HG03103 (cell line): Measurements from ENCODE around the gene ZNF618.
"Not testable (repeated sequence)": the region's sequence is repeated elsewhere in the genome, so short reads cannot be mapped to it uniquely, and the experiment has no call there.

Experiments used
- ATAC-seq: cut with Tn5 transposase; IDR thresholded peaks from one replicate; pipeline ENCODE4 v1.9.1; 2021; ENCODE audit warnings: low read depth; ENCODE audit not compliant: unreplicated experiment

ZNF618 gene

GRCh38 chr9:114072184-114073140 is 196.4 kb downstream of the ZNF618 start:
- ATAC-seq, result no peak

GRCh38 chr9:114075602-114076001 is 199.5 kb downstream of the ZNF618 start:
- ATAC-seq, result no peak

- ATAC-seq, result no peak
Observed at GRCh38 chr9:114076237-114077161, 200.4 kb downstream of the ZNF618 start.

- no peak for ATAC-seq
Observed at GRCh38 chr9:114077162-114077837, 201.2 kb downstream of the ZNF618 start.

GRCh38 chr9:114078021-114078780 is 202.1 kb downstream of the ZNF618 start, which contains the start of gene AMBP:
AMBP (minus strand) TSS chr9:114078300; CDS start chr9:114078209, 91 bp downstream.
- ATAC-seq, result no peak

GRCh38 chr9:114078781-114079156 is 202.7 kb downstream of the ZNF618 start:
- no peak for ATAC-seq

- ATAC-seq, result no peak
Observed at GRCh38 chr9:114080195-114080772, 204.2 kb downstream of the ZNF618 start.

- ATAC-seq, result no peak
Observed at GRCh38 chr9:114080773-114081440, 204.8 kb downstream of the ZNF618 start.

- ATAC-seq, result no peak
Observed at GRCh38 chr9:114081441-114082016, 205.4 kb downstream of the ZNF618 start.

GRCh38 chr9:114082017-114082762 is 206.1 kb downstream of the ZNF618 start:
- no peak for ATAC-seq

- ATAC-seq, result not testable (repeated sequence)
Observed at GRCh38 chr9:114082763-114083412, 206.8 kb downstream of the ZNF618 start.

GRCh38 chr9:114083666-114084065 is 207.6 kb downstream of the ZNF618 start:
- ATAC-seq, result no peak

- ATAC-seq, result no peak
Observed at GRCh38 chr9:114084282-114085073, 208.4 kb downstream of the ZNF618 start.

GRCh38 chr9:114085387-114085789 is 209.3 kb downstream of the ZNF618 start:
- ATAC-seq, result no peak

GRCh38 chr9:114086009-114086408 is 209.9 kb downstream of the ZNF618 start:
- ATAC-seq, result no peak

GRCh38 chr9:114086607-114087006 is 210.5 kb downstream of the ZNF618 start:
- no peak for ATAC-seq

GRCh38 chr9:114087721-114088120 is 211.6 kb downstream of the ZNF618 start:
- no peak for ATAC-seq
